DOHH2 (cell line): ENCODE data around the gene C21orf58.

Source experiments
- H3F3A ChIP-seq: fragments of 200-600 bp; sonication (generic), shearing (Covaris generic); 2 replicates; pipeline ENCODE4 v1.6.0; 2016; ENCODE audit warnings: antibody characterized with exemption, mild to moderate bottlenecking; ENCODE audit not compliant: control insufficient read depth, insufficient read depth
- H3K27ac ChIP-seq: fragments of 200-600 bp; sonication (generic); 2 replicates; pipeline ENCODE4 v1.5.1; 2014; ENCODE audit warnings: low read depth, mild to moderate bottlenecking, low read length, moderate library complexity
- H3K27me3 ChIP-seq: fragments of 200-600 bp; sonication (generic); 2 replicates; pipeline ENCODE4 v1.6.1; 2014; ENCODE audit warnings: mild to moderate bottlenecking, low read length, mixed read lengths; ENCODE audit not compliant: control insufficient read depth
- H3K36me3 ChIP-seq: fragments of 200-600 bp; sonication (generic); 2 replicates; pipeline ENCODE4 v1.6.1; 2014; ENCODE audit warnings: mild to moderate bottlenecking, low read length, moderate library complexity, mixed read lengths; ENCODE audit not compliant: control insufficient read depth
- H3K4me1 ChIP-seq: fragments of 200-600 bp; sonication (generic); 2 replicates; pipeline ENCODE4 v1.6.1; 2014; ENCODE audit warnings: mild to moderate bottlenecking, low read length, mixed read lengths; ENCODE audit not compliant: control insufficient read depth
- H3K4me2 ChIP-seq: fragments of 200-600 bp; sonication (generic); 2 replicates; pipeline ENCODE4 v1.6.0; 2014; ENCODE audit warnings: mild to moderate bottlenecking, low read length, moderate library complexity
- H3K4me3 ChIP-seq: fragments of 200-600 bp; sonication (generic); 2 replicates; pipeline ENCODE4 v1.5.1; 2014; ENCODE audit warnings: mild to moderate bottlenecking, low read length, mixed read lengths
- H3K79me2 ChIP-seq: fragments of 200-600 bp; sonication (generic); 2 replicates; pipeline ENCODE4 v1.6.1; 2014; ENCODE audit warnings: mild to moderate bottlenecking, low read length, mixed read lengths; ENCODE audit not compliant: control insufficient read depth
- H3K9me2 ChIP-seq: fragments of 200-600 bp; sonication (generic); replicated peaks from 2 replicates; pipeline ENCODE4 v1.6.1; 2014; ENCODE audit warnings: mild to moderate bottlenecking, low read length, mixed read lengths; ENCODE audit not compliant: control insufficient read depth
- H3K9me3 ChIP-seq: fragments of 200-600 bp; sonication (generic); 2 replicates; pipeline ENCODE4 v1.6.1; 2014; ENCODE audit warnings: antibody characterized with exemption, low read length, mixed read lengths; ENCODE audit not compliant: control insufficient read depth, insufficient read depth
- H4K20me1 ChIP-seq: fragments of 200-600 bp; sonication (generic); 2 replicates; pipeline ENCODE4 v1.6.0; 2014; ENCODE audit warnings: low read depth, mild to moderate bottlenecking, antibody characterized with exemption, low read length, moderate library complexity; ENCODE audit not compliant: control insufficient read depth, insufficient read depth
- CTCF ChIP-seq: fragments of 200-600 bp; sonication (generic); IDR thresholded peaks from one replicate; pipeline ENCODE4 v1.5.1; 2014; ENCODE audit warnings: antibody characterized with exemption, mild to moderate bottlenecking, low read depth, low read length; ENCODE audit not compliant: poor library complexity, severe bottlenecking
- EZH2phosphoT487 ChIP-seq: fragments of 200-600 bp; sonication (generic); IDR thresholded peaks from 2 replicates; pipeline ENCODE4 v1.6.1; 2017; ENCODE audit warnings: borderline replicate concordance, mild to moderate bottlenecking, antibody characterized with exemption, low read length, moderate library complexity, mixed read lengths

C21orf58 gene

GRCh38 chr21:46344219-46344915, 20.7 kb upstream of the C21orf58 start:
- H4K20me1 ChIP-seq = no peaks in the 10 kb centered on the region; the same call in 1 of the 2 replicates
- no peak overlapping the region for H3K4me2 ChIP-seq
- H3K4me1 ChIP-seq = no peaks in the 10 kb centered on the region
- no peaks in the 10 kb centered on the region for H3K9me3 ChIP-seq
- TF ChIP-seq EZH2phosphoT487 = no peak
- TF ChIP-seq CTCF = no peak
- no peak overlapping the region for H3K27ac ChIP-seq
- H3F3A ChIP-seq = no peaks in the 10 kb centered on the region
- H3K79me2 ChIP-seq = peaks cover 65% of the 10 kb centered on the region
- H3K4me3 ChIP-seq = no peak overlapping the region
- H3K9me2 ChIP-seq = no peaks in the 10 kb centered on the region
- peaks cover 65% of the 10 kb centered on the region for H3K36me3 ChIP-seq
- no peaks in the 10 kb centered on the region for H3K27me3 ChIP-seq

- H4K20me1 ChIP-seq = no peaks in the 10 kb centered on the region; the same call in 1 of the 2 replicates
- H3K36me3 ChIP-seq = peaks cover 60% of the 10 kb centered on the region
- no peak overlapping the region for H3K4me3 ChIP-seq
- no peak overlapping the region for H3K27ac ChIP-seq
- no peaks in the 10 kb centered on the region for H3F3A ChIP-seq
- H3K9me2 ChIP-seq = no peaks in the 10 kb centered on the region
- no peaks in the 10 kb centered on the region for H3K4me1 ChIP-seq
- no peak overlapping the region for H3K4me2 ChIP-seq
- no peaks in the 10 kb centered on the region for H3K27me3 ChIP-seq
- H3K79me2 ChIP-seq = peaks cover 81% of the 10 kb centered on the region
- no peaks in the 10 kb centered on the region for H3K9me3 ChIP-seq
- TF ChIP-seq EZH2phosphoT487 (no peak), CTCF (no peak)
Measured at GRCh38 chr21:46340998-46341397, 17.3 kb upstream of the C21orf58 start.

- Histone ChIP-seq H3K79me2 (peaks cover 62% of the 10 kb centered on the region), H3K9me2 (no peaks in the 10 kb centered on the region), H3F3A (no peaks in the 10 kb centered on the region), H3K27ac (no peak overlapping the region), H4K20me1 (peaks cover 4% of the 10 kb centered on the region; the same call in 1 of the 2 replicates), H3K9me3 (no peaks in the 10 kb centered on the region), H3K4me1 (no peaks in the 10 kb centered on the region), H3K27me3 (no peaks in the 10 kb centered on the region), H3K36me3 (peaks cover 65% of the 10 kb centered on the region), H3K4me3 (no peak overlapping the region), H3K4me2 (no peak overlapping the region)
- TF ChIP-seq EZH2phosphoT487 (no peak), CTCF (no peak)
Measured at GRCh38 chr21:46336603-46337002, 12.9 kb upstream of the C21orf58 start.
